H9 (cell line): ENCODE results near the gene APBB2. TPM values are rescaled to one million over a fixed set of nuclear protein-coding genes. Genes with fewer than 3 reads are reported as not detected.

Experiments
- DNase-seq: peaks from one replicate; pipeline ENCODE4 v3.0.0-alpha.2; 2017
- H2AFZ ChIP-seq: one replicate; pipeline ENCODE4 v1.6.1; 2013; ENCODE audit warnings: mild to moderate bottlenecking, low read length, control low read depth, moderate library complexity
- H2AK5ac ChIP-seq: 2 replicates; pipeline ENCODE4 v1.6.1; 2013; ENCODE audit warnings: low read length, control low read depth, mixed read lengths; ENCODE audit not compliant: insufficient read length
- H2BK120ac ChIP-seq: one replicate; pipeline ENCODE4 v1.6.1; 2013; ENCODE audit warnings: low read depth, mild to moderate bottlenecking, low read length, control low read depth, inconsistent platforms; ENCODE audit not compliant: poor library complexity, severe bottlenecking
- H2BK12ac ChIP-seq: 2 replicates; pipeline ENCODE4 v1.6.1; 2013; ENCODE audit warnings: low read length, control low read depth, mixed read lengths, low read depth; ENCODE audit not compliant: insufficient read length
- H2BK15ac ChIP-seq: 2 replicates; pipeline ENCODE4 v1.6.1; 2013; ENCODE audit warnings: low read depth, low read length, control low read depth
- H2BK20ac ChIP-seq: one replicate; pipeline ENCODE4 v1.6.1; 2013; ENCODE audit warnings: low read depth, mild to moderate bottlenecking, low read length, control low read depth, inconsistent platforms; ENCODE audit not compliant: poor library complexity, severe bottlenecking
- H2BK5ac ChIP-seq: 2 replicates; pipeline ENCODE4 v1.6.1; 2013; ENCODE audit warnings: low read length, control low read depth, mixed read lengths; ENCODE audit not compliant: insufficient read length
- H3K14ac ChIP-seq: 2 replicates; pipeline ENCODE4 v1.6.1; 2013; ENCODE audit warnings: low read length, control low read depth; ENCODE audit not compliant: insufficient read depth
- H3K18ac ChIP-seq: 2 replicates; pipeline ENCODE4 v1.6.1; 2013; ENCODE audit warnings: low read depth, mild to moderate bottlenecking, mixed read lengths, low read length, control low read depth; ENCODE audit not compliant: insufficient read length
- H3K23ac ChIP-seq: 2 replicates; pipeline ENCODE4 v1.6.1; 2013; ENCODE audit warnings: low read length, control low read depth, mixed read lengths, low read depth; ENCODE audit not compliant: insufficient read length
- H3K23me2 ChIP-seq: 2 replicates; pipeline ENCODE4 v1.6.1; 2013; ENCODE audit warnings: low read depth, mild to moderate bottlenecking, mixed read lengths, low read length, control low read depth; ENCODE audit not compliant: insufficient read length, poor library complexity, severe bottlenecking
- H3K27ac ChIP-seq: 2 replicates; pipeline ENCODE4 v1.5.1; 2013; ENCODE audit warnings: low read length, control low read depth, mixed read lengths, low read depth; ENCODE audit not compliant: insufficient read length
- H3K27me3 ChIP-seq: 2 replicates; pipeline ENCODE4 v1.6.1; 2013; ENCODE audit warnings: low read length, control low read depth, inconsistent platforms; ENCODE audit not compliant: insufficient read depth
- H3K4ac ChIP-seq: 2 replicates; pipeline ENCODE4 v1.6.1; 2013; ENCODE audit warnings: low read depth, mild to moderate bottlenecking, control low read depth, inconsistent platforms, low read length, moderate library complexity
- H3K4me1 ChIP-seq: 2 replicates; pipeline ENCODE4 v1.6.1; 2013; ENCODE audit warnings: low read length, control low read depth, inconsistent platforms; ENCODE audit not compliant: insufficient read depth
- H3K4me2 ChIP-seq: 2 replicates; pipeline ENCODE4 v1.6.1; 2013; ENCODE audit warnings: low read length, control low read depth, mixed read lengths; ENCODE audit not compliant: insufficient read length, insufficient read depth
- H3K56ac ChIP-seq: 2 replicates; pipeline ENCODE4 v1.6.1; 2013; ENCODE audit warnings: low read depth, mild to moderate bottlenecking, mixed read lengths, low read length, control low read depth; ENCODE audit not compliant: insufficient read length
- H3K79me1 ChIP-seq: 2 replicates; pipeline ENCODE4 v1.6.1; 2013; ENCODE audit warnings: low read depth, mild to moderate bottlenecking, moderate library complexity, low read length, control low read depth, inconsistent platforms; ENCODE audit not compliant: insufficient read depth, poor library complexity, severe bottlenecking
- H3K79me2 ChIP-seq: 2 replicates; pipeline ENCODE4 v1.6.1; 2013; ENCODE audit warnings: low read length, control low read depth, inconsistent platforms; ENCODE audit not compliant: insufficient read depth
- H3K9ac ChIP-seq: 2 replicates; pipeline ENCODE4 v1.6.1; 2013; ENCODE audit warnings: low read length, control low read depth, mixed read lengths; ENCODE audit not compliant: insufficient read length; ENCODE audit errors: extremely low read depth
- H3K9me3 ChIP-seq: one replicate; pipeline ENCODE4 v1.6.1; 2013; ENCODE audit warnings: low read depth, low read length, inconsistent platforms; ENCODE audit not compliant: control insufficient read depth
- H3T11ph ChIP-seq: one replicate; pipeline ENCODE4 v1.6.1; 2013; ENCODE audit warnings: mild to moderate bottlenecking, low read length, control low read depth, inconsistent platforms
- H4K20me1 ChIP-seq: one replicate; pipeline ENCODE4 v1.6.1; 2013; ENCODE audit not compliant: control insufficient read depth, insufficient read length, insufficient read depth
- H4K5ac ChIP-seq: 2 replicates; pipeline ENCODE4 v1.6.1; 2013; ENCODE audit warnings: low read depth, mild to moderate bottlenecking, mixed read lengths, low read length, control low read depth; ENCODE audit not compliant: insufficient read length
- H4K8ac ChIP-seq: replicated peaks from 2 replicates; pipeline ENCODE4 v1.6.1; 2013; ENCODE audit warnings: low read length, control low read depth, mixed read lengths, low read depth; ENCODE audit not compliant: insufficient read length
- H4K91ac ChIP-seq: 2 replicates; pipeline ENCODE4 v1.6.1; 2013; ENCODE audit warnings: low read depth, mild to moderate bottlenecking, moderate library complexity, mixed read lengths, low read length, control low read depth; ENCODE audit not compliant: insufficient read length
- H3K27ac Mint-ChIP-seq, 3 experiments: 2 replicates in 2 of 3; 3 replicates in 1 of 3; pipeline ENCODE4 v1.8.0; 2020 to 2021; ENCODE audit warnings: mixed read lengths in 3 of 3, mild to moderate bottlenecking in 1 of 3, moderate library complexity in 1 of 3
- H3K27me3 Mint-ChIP-seq: 2 replicates; pipeline ENCODE4 v1.8.0; 2021; ENCODE audit warnings: low read depth, mild to moderate bottlenecking, moderate library complexity, mixed read lengths
- H3K36me3 Mint-ChIP-seq, 3 experiments: 2 replicates in 2 of 3; 3 replicates in 1 of 3; pipeline ENCODE4 v1.8.0; 2020 to 2021; ENCODE audit warnings: low read depth in 3 of 3, mixed read lengths in 3 of 3; ENCODE audit not compliant: insufficient read depth in 1 of 3
- H3K4me1 Mint-ChIP-seq, 2 experiments: 2 replicates each; pipeline ENCODE4 v1.8.0; 2020; ENCODE audit warnings: mixed read lengths in 2 of 2
- H3K4me3 Mint-ChIP-seq, 2 experiments: 2 replicates in 1 of 2; 3 replicates in 1 of 2; pipeline ENCODE4 v1.8.0; 2020 to 2021; ENCODE audit warnings: mild to moderate bottlenecking in 2 of 2, mixed read lengths in 2 of 2, moderate library complexity in 1 of 2
- H3K9me3 Mint-ChIP-seq, 2 experiments: 2 replicates in 1 of 2; 3 replicates in 1 of 2; pipeline ENCODE4 v1.8.0; 2020; ENCODE audit warnings: mild to moderate bottlenecking in 2 of 2, mixed read lengths in 2 of 2, moderate library complexity in 1 of 2
- WGBS: extraction: QIAGEN DNeasy Blood & Tissue Kit; methylation state at CpG from one replicate; pipeline ENCODE4 v1.1.7; 2013; ENCODE audit warnings: missing lambda C conversion rate, low lambda C conversion rate, mixed read lengths; ENCODE audit not compliant: insufficient read length; ENCODE audit errors: extremely low coverage; 5-methylcytosine and 5-hydroxymethylcytosine counted together
- total RNA-seq: library from RNA; stranded (reverse); gene quantifications from 2 replicates; pipeline ENCODE4 v1.2.1, GENCODE V29; 2021
- TF ChIP-seq, protein P1 (sequence below): fragments of 200-600 bp; sonication (generic); conservative IDR thresholded peaks from 3 replicates; pipeline ENCODE4 v1.8.0; 2021; ENCODE audit warnings: antibody characterized with exemption, mild to moderate bottlenecking

APBB2 gene
- total RNA-seq, 1 experiment from 2014 or later, result 39.6 TPM

DNA sequence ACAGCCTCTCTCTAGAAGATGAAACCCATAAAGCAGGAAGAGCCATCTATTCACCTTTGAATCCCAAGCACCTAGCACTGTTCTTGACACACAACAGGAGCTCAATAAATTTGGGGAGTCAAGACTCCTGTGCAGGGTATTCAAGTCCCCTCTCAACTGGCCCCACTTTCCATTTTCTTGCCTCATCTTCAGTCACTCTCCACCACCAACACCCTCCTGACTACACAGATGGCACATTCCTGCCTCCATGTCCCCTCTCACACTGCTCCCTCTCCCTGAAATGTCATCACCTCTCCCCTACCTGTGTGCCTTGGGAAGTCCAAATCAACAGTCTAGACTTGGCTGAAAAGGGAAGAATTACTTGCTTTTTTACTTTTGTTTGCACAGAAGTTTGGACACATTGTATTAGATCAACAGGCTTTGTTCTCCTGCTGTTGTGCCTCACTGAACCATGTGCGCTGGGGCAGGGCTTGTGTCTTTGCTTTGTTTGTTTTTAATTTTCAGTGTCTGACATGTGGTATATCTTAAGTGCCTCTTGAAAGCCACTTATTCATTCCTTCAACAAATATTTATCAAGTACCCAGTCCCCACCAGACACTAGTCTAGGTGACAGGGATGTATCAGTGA, 85.1 kb downstream of the APBB2 start:
- Histone ChIP-seq H3K4me1 (peaks cover 8% of the 10 kb centered on the region; the same call in 1 of the 2 replicates), H4K20me1 (no peaks in the 10 kb centered on the region), H3K23ac (no peak overlapping the region), H3K9me3 (no peaks in the 10 kb centered on the region), H3K79me1 (no peaks in the 10 kb centered on the region), H3K18ac (no peak overlapping the region), H3K4me2 (no peak overlapping the region), H3K4ac (no peak overlapping the region; the same call in 1 of the 2 replicates), H3K14ac (no peak overlapping the region), H3K56ac (no peak overlapping the region), H3T11ph (no peak overlapping the region), H3K27me3 (no peaks in the 10 kb centered on the region), H2BK12ac (no peak overlapping the region), H2AK5ac (peak overlapping the region; percentile 92), H2BK20ac (no peak overlapping the region), H4K5ac (no peak overlapping the region), H3K23me2 (peaks cover 3% of the 10 kb centered on the region), H2BK5ac (no peak overlapping the region), H3K27ac (no peak overlapping the region), H4K91ac (no peak overlapping the region), H4K8ac (no peak overlapping the region), H3K79me2 (no peaks in the 10 kb centered on the region), H2BK15ac (no peak overlapping the region), H3K9ac (no peak overlapping the region), H2BK120ac (no peak overlapping the region), H2AFZ (no peak overlapping the region)
- no peak overlapping the region for H3K4me3 Mint-ChIP-seq
- H3K9me3 Mint-ChIP-seq, result no peaks in the 10 kb centered on the region
- H3K4me1 Mint-ChIP-seq, result peaks cover 39 to 43% of the 10 kb centered on the region in 2 experiments
- TF ChIP-seq, protein P1, sequence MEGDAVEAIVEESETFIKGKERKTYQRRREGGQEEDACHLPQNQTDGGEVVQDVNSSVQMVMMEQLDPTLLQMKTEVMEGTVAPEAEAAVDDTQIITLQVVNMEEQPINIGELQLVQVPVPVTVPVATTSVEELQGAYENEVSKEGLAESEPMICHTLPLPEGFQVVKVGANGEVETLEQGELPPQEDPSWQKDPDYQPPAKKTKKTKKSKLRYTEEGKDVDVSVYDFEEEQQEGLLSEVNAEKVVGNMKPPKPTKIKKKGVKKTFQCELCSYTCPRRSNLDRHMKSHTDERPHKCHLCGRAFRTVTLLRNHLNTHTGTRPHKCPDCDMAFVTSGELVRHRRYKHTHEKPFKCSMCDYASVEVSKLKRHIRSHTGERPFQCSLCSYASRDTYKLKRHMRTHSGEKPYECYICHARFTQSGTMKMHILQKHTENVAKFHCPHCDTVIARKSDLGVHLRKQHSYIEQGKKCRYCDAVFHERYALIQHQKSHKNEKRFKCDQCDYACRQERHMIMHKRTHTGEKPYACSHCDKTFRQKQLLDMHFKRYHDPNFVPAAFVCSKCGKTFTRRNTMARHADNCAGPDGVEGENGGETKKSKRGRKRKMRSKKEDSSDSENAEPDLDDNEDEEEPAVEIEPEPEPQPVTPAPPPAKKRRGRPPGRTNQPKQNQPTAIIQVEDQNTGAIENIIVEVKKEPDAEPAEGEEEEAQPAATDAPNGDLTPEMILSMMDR, result no peak
- H3K27ac Mint-ChIP-seq, result peak overlapping the region in 1 of 3 experiments; percentile 18; a peak in 3 of 7 replicates
- H3K27me3 Mint-ChIP-seq, result no peaks in the 10 kb centered on the region; the same call in 1 of the 2 replicates
- WGBS, result no CpG with 5 or more reads among the region's 1 CpG
- DNase-seq, result no peak
- H3K36me3 Mint-ChIP-seq, result no peaks in the 10 kb centered on the region; a peak in 1 of 7 replicates
